PC-9 (cell line): ENCODE results near the gene MTOR.

Experiments used
- CTCF ChIP-seq: fragments of 200-600 bp; sonication (generic); conservative IDR thresholded peaks from 2 replicates; pipeline ENCODE4 v1.6.1; 2017; ENCODE audit warnings: mixed run types, antibody characterized with exemption, mild to moderate bottlenecking, moderate library complexity
- EZH2 ChIP-seq: fragments of 200-600 bp; sonication (generic); IDR thresholded peaks from 2 replicates; pipeline ENCODE4 v1.8.0; 2017; ENCODE audit warnings: antibody characterized with exemption, low read depth

- no peak for TF ChIP-seq CTCF
- no peak for TF ChIP-seq EZH2
These were observed 33.6 kb upstream of the MTOR start for GRCh38 chr1:11295905-11296304.
